SU-DHL-6 (cell line): ENCODE data around the gene GRIA3.

ENCODE experiments used
- H2AFZ ChIP-seq: fragments of 200-600 bp; sonication (generic); 2 replicates; pipeline ENCODE4 v1.6.1; 2014; ENCODE audit warnings: low read depth, mild to moderate bottlenecking, moderate library complexity, mixed read lengths, antibody characterized with exemption, low read length; ENCODE audit not compliant: severe bottlenecking
- H3F3A ChIP-seq: fragments of 200-600 bp; shearing (Covaris generic); 2 replicates; pipeline ENCODE4 v1.6.0; 2016; ENCODE audit warnings: antibody characterized with exemption, mild to moderate bottlenecking; ENCODE audit not compliant: insufficient read depth
- H3K27ac ChIP-seq: fragments of 200-600 bp; sonication (generic); 2 replicates; pipeline ENCODE4 v1.5.1; 2016; ENCODE audit warnings: low read depth, mild to moderate bottlenecking, low read length, moderate library complexity, mixed read lengths
- H3K27me3 ChIP-seq: fragments of 200-600 bp; sonication (generic), shearing (Covaris generic); 2 replicates; pipeline ENCODE4 v1.6.0; 2014; ENCODE audit warnings: mild to moderate bottlenecking, low read length
- H3K36me3 ChIP-seq: fragments of 200-600 bp; sonication (generic); 2 replicates; pipeline ENCODE4 v1.6.1; 2014; ENCODE audit warnings: mild to moderate bottlenecking, low read length, mixed read lengths
- H3K4me2 ChIP-seq: fragments of 300-600, 200-600 bp; shearing (Covaris generic), sonication (generic); 2 replicates; pipeline ENCODE4 v1.6.0; 2014; ENCODE audit warnings: low read length, low read depth, mild to moderate bottlenecking; ENCODE audit not compliant: poor library complexity, severe bottlenecking
- H3K4me3 ChIP-seq: fragments of 200-600 bp; sonication (generic); 2 replicates; pipeline ENCODE4 v1.5.1; 2014; ENCODE audit warnings: antibody characterized with exemption, low read length, mild to moderate bottlenecking, mixed read lengths; ENCODE audit not compliant: insufficient read depth, poor library complexity, severe bottlenecking
- H3K79me2 ChIP-seq: fragments of 200-600 bp; sonication (generic); 2 replicates; pipeline ENCODE4 v1.6.1; 2014; ENCODE audit warnings: mild to moderate bottlenecking, low read length, moderate library complexity; ENCODE audit not compliant: insufficient read depth
- H3K9ac ChIP-seq: fragments of 200-600 bp; sonication (generic); 2 replicates; pipeline ENCODE4 v1.7.0; 2014; ENCODE audit warnings: mild to moderate bottlenecking, low read length
- H3K9me2 ChIP-seq: fragments of 200-600 bp; sonication (generic); replicated peaks from 2 replicates; pipeline ENCODE4 v1.6.1; 2014; ENCODE audit warnings: low read length; ENCODE audit not compliant: insufficient read depth
- H3K9me3 ChIP-seq: fragments of 200-600 bp; sonication (generic); 2 replicates; pipeline ENCODE4 v1.6.1; 2014; ENCODE audit warnings: low read length, mixed read lengths; ENCODE audit not compliant: insufficient read depth
- H4K20me1 ChIP-seq: fragments of 200-600 bp; sonication (generic); 2 replicates; pipeline ENCODE4 v1.6.1; 2014; ENCODE audit warnings: low read depth, mild to moderate bottlenecking, antibody characterized with exemption, low read length, moderate library complexity, mixed read lengths
- EZH2phosphoT487 ChIP-seq: fragments of 200-600 bp; sonication (generic), shearing (Covaris generic); conservative IDR thresholded peaks from 2 replicates; pipeline ENCODE4 v1.6.1; 2018; ENCODE audit warnings: mild to moderate bottlenecking, antibody characterized with exemption, low read length, moderate library complexity, mixed read lengths
- TF ChIP-seq, protein P1 (sequence below): fragments of 200-600 bp; sonication (generic); IDR thresholded peaks from one replicate; pipeline ENCODE4 v1.5.1; 2017; ENCODE audit warnings: antibody characterized with exemption, mild to moderate bottlenecking, low read length, moderate library complexity; ENCODE audit not compliant: insufficient read depth, poor library complexity, severe bottlenecking

The GRIA3 gene

DNA sequence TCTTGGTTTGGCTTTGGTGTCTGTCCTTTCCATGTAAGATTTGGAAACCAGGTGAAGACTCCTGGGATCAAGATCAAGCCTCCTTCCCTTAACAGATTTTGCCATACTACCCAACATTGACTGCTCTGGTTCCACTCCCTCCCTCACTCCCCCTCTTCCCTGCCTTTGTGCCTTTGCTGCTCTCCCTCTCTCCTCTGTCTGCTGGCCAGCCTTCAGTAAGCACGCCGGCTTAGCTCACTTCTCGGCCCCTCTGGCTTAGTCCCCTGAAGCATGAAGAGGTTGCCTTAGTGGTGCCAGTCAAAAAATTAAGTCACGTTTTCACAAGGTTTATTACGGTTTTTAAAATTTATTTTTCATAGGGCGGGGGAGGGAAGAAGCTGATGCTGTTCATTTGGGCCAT is 6.0 kb downstream of the GRIA3 start:
- Histone ChIP-seq H2AFZ (no peak overlapping the region), H3K27me3 (no peaks in the 10 kb centered on the region), H3K27ac (no peak overlapping the region), H4K20me1 (no peaks in the 10 kb centered on the region), H3K9me2 (no peaks in the 10 kb centered on the region), H3F3A (no peaks in the 10 kb centered on the region), H3K9ac (no peak overlapping the region), H3K79me2 (no peaks in the 10 kb centered on the region), H3K36me3 (no peaks in the 10 kb centered on the region), H3K9me3 (no peaks in the 10 kb centered on the region), H3K4me3 (no peak overlapping the region), H3K4me2 (no peak overlapping the region)
- TF ChIP-seq EZH2phosphoT487, result no peak
- TF ChIP-seq, protein P1, sequence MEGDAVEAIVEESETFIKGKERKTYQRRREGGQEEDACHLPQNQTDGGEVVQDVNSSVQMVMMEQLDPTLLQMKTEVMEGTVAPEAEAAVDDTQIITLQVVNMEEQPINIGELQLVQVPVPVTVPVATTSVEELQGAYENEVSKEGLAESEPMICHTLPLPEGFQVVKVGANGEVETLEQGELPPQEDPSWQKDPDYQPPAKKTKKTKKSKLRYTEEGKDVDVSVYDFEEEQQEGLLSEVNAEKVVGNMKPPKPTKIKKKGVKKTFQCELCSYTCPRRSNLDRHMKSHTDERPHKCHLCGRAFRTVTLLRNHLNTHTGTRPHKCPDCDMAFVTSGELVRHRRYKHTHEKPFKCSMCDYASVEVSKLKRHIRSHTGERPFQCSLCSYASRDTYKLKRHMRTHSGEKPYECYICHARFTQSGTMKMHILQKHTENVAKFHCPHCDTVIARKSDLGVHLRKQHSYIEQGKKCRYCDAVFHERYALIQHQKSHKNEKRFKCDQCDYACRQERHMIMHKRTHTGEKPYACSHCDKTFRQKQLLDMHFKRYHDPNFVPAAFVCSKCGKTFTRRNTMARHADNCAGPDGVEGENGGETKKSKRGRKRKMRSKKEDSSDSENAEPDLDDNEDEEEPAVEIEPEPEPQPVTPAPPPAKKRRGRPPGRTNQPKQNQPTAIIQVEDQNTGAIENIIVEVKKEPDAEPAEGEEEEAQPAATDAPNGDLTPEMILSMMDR, result no peak

DNA sequence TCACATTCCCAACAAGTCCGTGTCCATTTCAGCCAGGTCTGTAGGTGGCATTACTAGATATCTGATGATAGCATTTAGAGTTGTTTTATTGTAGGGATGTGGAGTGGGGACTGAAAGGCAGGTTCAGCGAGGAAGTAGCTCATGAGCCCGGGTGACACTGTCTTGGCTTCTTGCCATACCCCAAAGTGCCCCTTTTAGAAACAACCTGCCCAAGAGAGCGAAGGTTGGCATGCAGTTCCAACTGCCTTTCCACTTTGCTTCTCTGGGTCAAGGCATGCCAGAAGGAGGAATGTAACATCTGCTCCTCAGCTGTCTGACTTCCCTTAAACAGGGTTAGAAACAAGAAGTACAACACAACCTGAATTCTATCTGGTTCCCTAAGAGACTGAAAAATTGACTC is 9.0 kb downstream of the GRIA3 start:
- H3K9me3 ChIP-seq, result no peaks in the 10 kb centered on the region
- H3K4me3 ChIP-seq, result no peak overlapping the region
- H3K9ac ChIP-seq, result no peak overlapping the region
- no peak overlapping the region for H3K4me2 ChIP-seq
- H2AFZ ChIP-seq, result no peak overlapping the region
- TF ChIP-seq, protein P1, result no peak
- no peak for TF ChIP-seq EZH2phosphoT487
- no peaks in the 10 kb centered on the region for H3K9me2 ChIP-seq
- H3F3A ChIP-seq, result no peaks in the 10 kb centered on the region
- H3K27me3 ChIP-seq, result no peaks in the 10 kb centered on the region
- H4K20me1 ChIP-seq, result no peaks in the 10 kb centered on the region
- H3K36me3 ChIP-seq, result no peaks in the 10 kb centered on the region
- H3K27ac ChIP-seq, result no peak overlapping the region
- no peaks in the 10 kb centered on the region for H3K79me2 ChIP-seq

DNA sequence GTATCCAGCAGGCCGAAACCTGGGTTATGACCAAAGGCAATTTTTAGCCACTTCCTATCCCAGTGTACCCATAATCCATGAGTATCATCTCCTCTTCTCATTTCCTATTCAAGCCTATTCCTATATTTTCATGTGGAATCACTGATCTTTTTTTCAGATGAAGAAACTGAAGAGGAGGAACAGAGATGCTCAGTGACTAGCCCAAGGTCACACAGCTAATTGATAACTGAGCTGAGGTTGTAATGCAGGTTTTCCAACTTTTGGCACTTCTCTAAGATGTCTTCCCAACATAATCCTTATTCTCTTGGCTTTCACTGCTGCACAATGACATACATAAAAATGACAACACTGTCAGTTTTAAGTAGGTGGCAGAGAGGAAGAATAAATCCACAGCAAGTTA is 15.3 kb downstream of the GRIA3 start:
- no peak for TF ChIP-seq EZH2phosphoT487
- TF ChIP-seq, protein P1, result no peak
- H2AFZ ChIP-seq, result no peak overlapping the region

DNA sequence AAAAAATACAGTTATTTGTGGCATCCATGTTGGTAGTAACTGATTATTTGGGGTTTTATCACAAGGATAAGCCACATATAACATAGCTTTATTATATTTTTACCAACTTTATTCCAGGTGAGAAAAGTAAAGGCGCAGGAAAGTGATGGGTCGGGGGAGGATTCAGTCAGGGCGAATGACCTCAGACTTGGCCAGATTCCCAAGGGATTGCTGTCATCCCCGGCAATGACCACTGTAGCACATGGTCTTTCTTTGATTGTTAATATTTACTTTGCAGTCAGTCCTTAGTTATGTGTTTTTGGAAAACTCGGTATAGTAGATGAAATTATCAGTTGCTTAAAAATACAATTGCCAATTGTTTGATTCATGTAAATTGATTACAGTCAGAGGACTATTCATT is 17.6 kb downstream of the GRIA3 start:
- Histone ChIP-seq H3K27me3 (no peaks in the 10 kb centered on the region), H3K9me2 (no peaks in the 10 kb centered on the region), H3K4me2 (no peak overlapping the region), H3K36me3 (no peaks in the 10 kb centered on the region), H2AFZ (no peak overlapping the region), H3K9me3 (no peaks in the 10 kb centered on the region), H4K20me1 (no peaks in the 10 kb centered on the region), H3K4me3 (no peak overlapping the region), H3K79me2 (no peaks in the 10 kb centered on the region), H3F3A (no peaks in the 10 kb centered on the region), H3K9ac (no peak overlapping the region), H3K27ac (no peak overlapping the region)
- no peak for TF ChIP-seq EZH2phosphoT487
- TF ChIP-seq, protein P1, result no peak

More for the DNA sequence above, 15.3 kb downstream of the GRIA3 start:
- Histone ChIP-seq H3F3A (no peaks in the 10 kb centered on the region), H3K27me3 (no peaks in the 10 kb centered on the region), H3K36me3 (no peaks in the 10 kb centered on the region), H3K9me2 (no peaks in the 10 kb centered on the region), H3K4me2 (no peak overlapping the region), H3K79me2 (no peaks in the 10 kb centered on the region), H3K4me3 (no peak overlapping the region), H3K27ac (no peak overlapping the region), H3K9me3 (no peaks in the 10 kb centered on the region), H4K20me1 (no peaks in the 10 kb centered on the region), H3K9ac (no peak overlapping the region)
